Mammary epithelial cell (primary cell): ENCODE measurements around the gene SPAG9.

Experiments used
- CTCF ChIP-seq, 2 donors: IDR thresholded peaks in 1 of 2; conservative IDR thresholded peaks in 1 of 2; 2 replicates each; pipeline ENCODE4 v1.5.1; 2011 to 2012; ENCODE audit warnings: inconsistent platforms in 2 of 2, low read length in 2 of 2, mild to moderate bottlenecking in 2 of 2, control low read depth in 1 of 2, low read depth in 1 of 2; ENCODE audit not compliant: insufficient read depth in 1 of 2; ENCODE audit errors: extremely low read depth in 1 of 2
- EZH2 ChIP-seq: IDR thresholded peaks from 2 replicates; pipeline ENCODE4 v1.6.1; 2012; ENCODE audit warnings: low read length, inconsistent platforms, borderline replicate concordance

GRCh38 chr17:51056813-51057510 lies 63.7 kb downstream of the SPAG9 start:
- TF ChIP-seq CTCF (conservative IDR thresholded peaks at IDR 0.05 in 1 of 2, IDR thresholded peaks at IDR 0.05 in 1 of 2; ENCODE audit: extremely low read depth in 1 of 2, insufficient read depth in 1 of 2, low read depth in 1 of 2, low read length in 2 of 2) (peak; percentile 59 to 65), EZH2 (no peak)
